ENCODE data around the gene GRIK4.

Gene GRIK4

GRCh38 chr11:120524536-120525085 lies 13.1 kb downstream of the GRIK4 start:
- in situ Hi-C loops (cut with HindIII; ENCODE audit: low sequenced_read_pairs): no loop called here
- H3K4me3 ChIP-seq (ENCODE audit: low read depth, low read length): no peak overlapping the region
- DNase-seq (ENCODE audit: low read depth, low spot score): no peak
- TF ChIP-seq, protein P1, sequence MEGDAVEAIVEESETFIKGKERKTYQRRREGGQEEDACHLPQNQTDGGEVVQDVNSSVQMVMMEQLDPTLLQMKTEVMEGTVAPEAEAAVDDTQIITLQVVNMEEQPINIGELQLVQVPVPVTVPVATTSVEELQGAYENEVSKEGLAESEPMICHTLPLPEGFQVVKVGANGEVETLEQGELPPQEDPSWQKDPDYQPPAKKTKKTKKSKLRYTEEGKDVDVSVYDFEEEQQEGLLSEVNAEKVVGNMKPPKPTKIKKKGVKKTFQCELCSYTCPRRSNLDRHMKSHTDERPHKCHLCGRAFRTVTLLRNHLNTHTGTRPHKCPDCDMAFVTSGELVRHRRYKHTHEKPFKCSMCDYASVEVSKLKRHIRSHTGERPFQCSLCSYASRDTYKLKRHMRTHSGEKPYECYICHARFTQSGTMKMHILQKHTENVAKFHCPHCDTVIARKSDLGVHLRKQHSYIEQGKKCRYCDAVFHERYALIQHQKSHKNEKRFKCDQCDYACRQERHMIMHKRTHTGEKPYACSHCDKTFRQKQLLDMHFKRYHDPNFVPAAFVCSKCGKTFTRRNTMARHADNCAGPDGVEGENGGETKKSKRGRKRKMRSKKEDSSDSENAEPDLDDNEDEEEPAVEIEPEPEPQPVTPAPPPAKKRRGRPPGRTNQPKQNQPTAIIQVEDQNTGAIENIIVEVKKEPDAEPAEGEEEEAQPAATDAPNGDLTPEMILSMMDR (IDR thresholded peaks at IDR 0.05; ENCODE audit: low read depth, low read length): no peak

DNA sequence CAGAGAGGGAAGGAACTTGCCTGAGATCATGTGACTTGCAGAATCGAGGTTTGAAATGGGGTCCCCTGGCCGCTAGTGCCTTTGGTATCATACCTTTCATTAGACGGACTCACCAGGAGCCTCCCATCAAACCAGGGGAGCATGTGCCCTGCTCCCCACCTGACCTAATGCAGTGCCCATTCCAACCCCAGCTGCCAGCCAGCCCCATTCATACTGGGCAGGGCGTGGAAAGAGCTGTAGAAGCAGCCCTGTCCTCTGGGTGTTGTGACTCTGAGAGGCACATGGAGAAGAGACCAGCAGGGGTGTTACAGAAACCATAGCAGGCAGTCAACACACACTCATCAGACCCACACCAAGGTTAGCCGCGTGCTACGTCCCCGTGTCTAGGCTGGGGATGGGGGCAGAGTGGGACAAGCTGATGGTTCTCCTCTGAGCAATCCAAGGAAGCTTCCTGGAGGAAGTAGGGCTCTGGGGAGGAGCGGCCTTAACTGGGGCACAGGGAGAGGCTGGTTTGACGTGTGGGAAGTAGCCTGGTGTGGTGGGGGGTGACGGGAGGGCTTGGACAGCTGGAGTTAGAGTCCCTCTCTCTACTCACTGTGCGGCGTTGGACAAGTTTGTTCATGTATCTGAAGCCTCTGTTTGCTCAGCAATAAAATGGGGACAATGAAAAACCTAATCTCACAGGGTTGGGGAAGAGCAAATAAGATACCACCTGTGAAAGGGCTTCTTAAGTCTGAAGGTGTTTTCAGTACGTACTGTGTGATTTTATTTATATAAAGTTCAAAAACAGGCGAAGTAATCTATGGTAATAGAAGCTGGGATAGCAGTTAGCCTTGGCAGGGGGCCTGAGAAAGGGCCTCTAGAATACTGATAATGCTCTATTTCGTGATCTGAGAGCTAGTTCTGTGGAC lies 14.0 kb downstream of the GRIK4 start:
- in situ Hi-C loops (cut with HindIII; ENCODE audit: low sequenced_read_pairs): no loop called here
- TF ChIP-seq, protein P1 (IDR thresholded peaks at IDR 0.05; ENCODE audit: low read depth, low read length): no peak
- H3K4me3 ChIP-seq (ENCODE audit: low read depth, low read length): no peak overlapping the region
- DNase-seq (ENCODE audit: low read depth, low spot score): no peak

GRCh38 chr11:120526241-120526640 lies 14.7 kb downstream of the GRIK4 start:
- TF ChIP-seq, protein P1 (IDR thresholded peaks at IDR 0.05; ENCODE audit: low read depth, low read length): no peak

DNA sequence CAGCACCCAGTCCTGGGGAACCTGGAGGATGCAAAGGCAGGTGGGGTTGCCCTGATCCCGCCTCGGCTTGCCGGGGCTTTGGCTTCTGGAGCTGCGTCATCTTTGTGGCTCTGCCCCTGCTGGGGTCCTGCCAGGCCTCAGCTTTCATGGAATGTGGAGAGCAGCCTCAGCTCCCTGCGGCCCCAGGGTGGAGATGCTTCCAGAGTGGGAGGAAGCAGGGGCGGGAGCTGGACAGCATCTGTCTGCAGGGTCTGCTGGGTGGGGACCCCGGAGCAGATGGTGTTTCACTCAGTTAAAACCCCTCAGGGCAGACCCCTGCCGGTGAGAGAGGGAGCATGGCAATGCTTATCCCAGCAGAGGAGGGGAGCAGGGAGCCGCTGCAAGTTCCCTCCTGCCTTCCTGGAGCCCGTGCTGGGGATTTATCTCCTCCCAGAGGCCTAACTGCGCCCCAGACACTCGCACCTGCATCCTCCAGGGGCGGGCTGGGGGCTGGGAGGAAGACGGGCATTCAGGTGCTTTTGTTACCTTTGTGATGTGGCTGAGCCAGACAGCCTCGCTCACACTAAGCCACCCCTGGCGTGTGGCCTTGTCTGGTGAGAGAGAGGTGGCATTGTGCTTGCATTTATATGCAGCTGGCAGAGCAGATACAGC lies 15.7 kb downstream of the GRIK4 start:
- peak; percentile 17 for DNase-seq (ENCODE audit: low read depth, low spot score)
- TF ChIP-seq, protein P1 (IDR thresholded peaks at IDR 0.05; ENCODE audit: low read depth, low read length): peak; percentile 1
- in situ Hi-C loops (cut with HindIII; ENCODE audit: low sequenced_read_pairs): no loop called here
- no peak overlapping the region for H3K4me3 ChIP-seq (ENCODE audit: low read depth, low read length)

More at GRCh38 chr11:120526241-120526640, 14.7 kb downstream of the GRIK4 start:
- no peak overlapping the region for H3K4me3 ChIP-seq (ENCODE audit: low read depth, low read length)
- DNase-seq (ENCODE audit: low read depth, low spot score): no peak
- in situ Hi-C loops (cut with HindIII; ENCODE audit: low sequenced_read_pairs): no loop called here

DNA sequence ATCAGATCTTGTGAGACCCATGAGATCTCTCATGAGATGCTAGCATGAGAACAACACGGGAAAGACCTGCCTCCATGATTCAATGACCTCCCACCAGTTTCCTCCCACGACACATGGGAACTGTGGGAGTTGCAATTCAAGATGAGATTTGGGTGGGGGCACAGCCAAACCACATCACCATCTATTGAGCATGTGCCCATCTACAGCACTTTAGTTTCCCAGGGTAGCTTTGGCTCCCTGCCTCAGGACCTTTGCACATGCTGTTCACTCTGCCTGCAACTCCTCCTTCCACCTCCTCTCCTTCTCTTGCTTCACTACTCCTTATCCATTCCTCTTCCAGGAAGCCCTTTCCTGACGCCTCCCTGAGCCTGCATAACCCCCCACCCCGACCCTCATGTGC lies 17.2 kb downstream of the GRIK4 start:
- DNase-seq (ENCODE audit: low read depth, low spot score): no peak
- H3K4me3 ChIP-seq (ENCODE audit: low read depth, low read length): no peak overlapping the region
- TF ChIP-seq, protein P1 (IDR thresholded peaks at IDR 0.05; ENCODE audit: low read depth, low read length): no peak
- in situ Hi-C loops (cut with HindIII; ENCODE audit: low sequenced_read_pairs): no loop called here

GRCh38 chr11:120529214-120529613 lies 17.7 kb downstream of the GRIK4 start:
- in situ Hi-C loops (cut with HindIII; ENCODE audit: low sequenced_read_pairs): no loop called here
- TF ChIP-seq, protein P1 (IDR thresholded peaks at IDR 0.05; ENCODE audit: low read depth, low read length): no peak
- H3K4me3 ChIP-seq (ENCODE audit: low read depth, low read length): no peak overlapping the region
- no peak for DNase-seq (ENCODE audit: low read depth, low spot score)

Data from astrocyte of the spinal cord (primary cell).